Stimulated activated naive CD8-positive, alpha-beta T cell treated with anti-CD3 and anti-CD28 coated beads, Interleukin-15, Interleukin-2, amounts not matched to agents 100 ng/mL and 50 ng/mL, for 24 hours (primary cell): ENCODE measurements around the gene GRK2.

Experiments
- H3K27ac Mint-ChIP-seq: one replicate; pipeline ENCODE4 v1.8.0; 2021; ENCODE audit warnings: mild to moderate bottlenecking, mixed read lengths
- H3K27me3 Mint-ChIP-seq: one replicate; pipeline ENCODE4 v1.8.0; 2021; ENCODE audit warnings: mixed read lengths
- H3K36me3 Mint-ChIP-seq: one replicate; pipeline ENCODE4 v1.8.0; 2021; ENCODE audit warnings: low read depth, mixed read lengths
- H3K4me1 Mint-ChIP-seq: one replicate; pipeline ENCODE4 v1.8.0; 2021; ENCODE audit warnings: low read depth, mixed read lengths
- H3K4me3 Mint-ChIP-seq: one replicate; pipeline ENCODE4 v1.8.0; 2021; ENCODE audit warnings: mild to moderate bottlenecking, mixed read lengths
- H3K9me3 Mint-ChIP-seq: one replicate; pipeline ENCODE4 v1.8.0; 2021; ENCODE audit warnings: mixed read lengths

Gene GRK2

DNA sequence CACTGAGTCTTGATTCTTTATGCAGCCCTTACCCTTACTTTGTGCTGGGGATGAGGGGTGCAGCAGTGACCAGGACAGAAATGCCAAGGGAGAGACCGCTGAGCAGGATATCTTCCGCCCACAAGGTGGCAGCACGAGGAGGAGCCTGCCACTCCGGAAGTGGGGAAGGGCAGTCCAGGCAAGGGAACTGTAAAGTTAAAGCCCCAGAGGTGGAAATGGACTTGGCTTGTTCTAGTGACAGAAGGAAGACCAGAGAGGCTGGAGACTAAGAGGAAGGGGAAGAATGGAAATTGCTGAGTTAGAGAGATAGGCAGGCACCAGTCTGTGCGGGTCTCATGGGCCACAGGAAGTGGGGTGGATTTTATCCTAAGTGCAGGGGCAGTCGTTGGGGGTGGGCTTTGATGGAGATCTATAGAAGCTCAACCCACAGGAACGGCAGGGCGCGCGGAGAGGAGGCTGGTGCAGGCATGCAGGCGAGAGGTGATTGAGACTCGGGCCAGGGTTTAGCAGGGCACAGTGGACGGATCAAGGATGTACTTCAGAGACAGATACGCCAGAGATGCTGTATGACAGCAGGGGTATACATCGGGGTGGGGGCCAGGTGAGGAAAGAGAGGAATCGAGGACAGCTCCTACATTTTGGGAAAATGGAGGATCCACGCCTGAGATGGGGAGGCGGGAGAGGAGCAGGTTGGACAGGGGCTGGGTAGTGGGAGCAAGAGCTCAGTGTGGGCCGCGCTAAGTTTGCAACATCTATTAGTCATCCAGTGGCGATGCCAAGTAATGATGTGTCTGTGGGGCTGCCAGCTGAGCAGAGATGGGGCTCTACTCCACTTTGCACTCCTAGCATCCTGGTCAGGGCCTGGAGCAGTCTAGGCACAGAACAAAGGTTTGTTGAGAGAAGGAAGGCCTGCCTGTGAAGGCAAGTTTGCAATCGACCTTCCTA, 3.3 kb upstream of the GRK2 start:
- H3K36me3 Mint-ChIP-seq = peaks cover 14% of the 10 kb centered on the region
- H3K4me1 Mint-ChIP-seq = peaks cover 57% of the 10 kb centered on the region
- peak overlapping the region; percentile 82 for H3K27ac Mint-ChIP-seq
- no peaks in the 10 kb centered on the region for H3K9me3 Mint-ChIP-seq
- no peaks in the 10 kb centered on the region for H3K27me3 Mint-ChIP-seq
- peak overlapping the region; percentile 62 for H3K4me3 Mint-ChIP-seq

GRCh38 chr11:67264260-67264659, 2.0 kb upstream of the GRK2 start:
- H3K4me3 Mint-ChIP-seq = peak overlapping the region; percentile 56
- H3K36me3 Mint-ChIP-seq = peaks cover 20% of the 10 kb centered on the region
- peak overlapping the region; percentile 89 for H3K27ac Mint-ChIP-seq
- H3K9me3 Mint-ChIP-seq = no peaks in the 10 kb centered on the region
- H3K27me3 Mint-ChIP-seq = no peaks in the 10 kb centered on the region
- H3K4me1 Mint-ChIP-seq = peaks cover 63% of the 10 kb centered on the region

- Mint-ChIP-seq H3K9me3 (no peaks in the 10 kb centered on the region), H3K4me3 (peak overlapping the region; percentile 78), H3K36me3 (peaks cover 28% of the 10 kb centered on the region), H3K27ac (peak overlapping the region; percentile 89), H3K4me1 (peaks cover 71% of the 10 kb centered on the region), H3K27me3 (no peaks in the 10 kb centered on the region)
Measured at GRCh38 chr11:67264877-67265632, 1.2 kb upstream of the GRK2 start.

GRCh38 chr11:67265633-67266448, 432 bp upstream of the GRK2 start:
- no peaks in the 10 kb centered on the region for H3K9me3 Mint-ChIP-seq
- H3K4me3 Mint-ChIP-seq = peak overlapping the region; percentile 78
- peaks cover 79% of the 10 kb centered on the region for H3K4me1 Mint-ChIP-seq
- no peaks in the 10 kb centered on the region for H3K27me3 Mint-ChIP-seq
- H3K36me3 Mint-ChIP-seq = peaks cover 36% of the 10 kb centered on the region
- H3K27ac Mint-ChIP-seq = peak overlapping the region; percentile 89

- Mint-ChIP-seq H3K4me3 (peak overlapping the region; percentile 98), H3K36me3 (peaks cover 38% of the 10 kb centered on the region), H3K27me3 (no peaks in the 10 kb centered on the region)
Measured at GRCh38 chr11:67267188-67268080, 1.2 kb downstream of the GRK2 start.

GRCh38 chr11:67268081-67268961, 2.0 kb downstream of the GRK2 start:
- no peaks in the 10 kb centered on the region for H3K9me3 Mint-ChIP-seq

More at GRCh38 chr11:67267188-67268080, 1.2 kb downstream of the GRK2 start:
- peaks cover 84% of the 10 kb centered on the region for H3K4me1 Mint-ChIP-seq
- peak overlapping the region; percentile 99 for H3K27ac Mint-ChIP-seq
- no peaks in the 10 kb centered on the region for H3K9me3 Mint-ChIP-seq

DNA sequence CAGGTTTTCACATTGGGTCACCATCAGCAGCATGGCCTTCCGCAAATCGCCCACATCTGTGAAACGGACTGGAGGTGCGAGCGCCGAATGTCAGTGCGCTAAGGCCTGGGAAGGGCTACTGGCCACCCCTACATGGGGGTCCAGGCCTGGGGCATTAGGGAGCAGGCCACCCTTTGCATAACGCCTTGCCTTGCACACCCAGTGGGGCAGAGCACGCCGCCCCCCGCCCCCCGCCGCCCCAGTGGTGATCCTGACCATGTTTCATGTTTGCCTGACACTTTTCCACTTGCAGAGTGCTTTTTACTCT, 2.6 kb downstream of the GRK2 start:
- Mint-ChIP-seq H3K4me1 (peaks cover 84% of the 10 kb centered on the region), H3K36me3 (peaks cover 38% of the 10 kb centered on the region), H3K4me3 (peak overlapping the region; percentile 98), H3K9me3 (no peaks in the 10 kb centered on the region), H3K27ac (peak overlapping the region; percentile 100), H3K27me3 (no peaks in the 10 kb centered on the region)

More at GRCh38 chr11:67268081-67268961, 2.0 kb downstream of the GRK2 start:
- Mint-ChIP-seq H3K36me3 (peaks cover 38% of the 10 kb centered on the region), H3K27me3 (no peaks in the 10 kb centered on the region), H3K4me1 (peaks cover 84% of the 10 kb centered on the region), H3K27ac (peak overlapping the region; percentile 99), H3K4me3 (peak overlapping the region; percentile 98)

- peak overlapping the region; percentile 100 for H3K27ac Mint-ChIP-seq
- no peaks in the 10 kb centered on the region for H3K9me3 Mint-ChIP-seq
- H3K4me3 Mint-ChIP-seq = peak overlapping the region; percentile 98
- H3K36me3 Mint-ChIP-seq = peaks cover 42% of the 10 kb centered on the region
- H3K27me3 Mint-ChIP-seq = no peaks in the 10 kb centered on the region
- peaks cover 84% of the 10 kb centered on the region for H3K4me1 Mint-ChIP-seq
Measured at GRCh38 chr11:67269401-67270255, 3.4 kb downstream of the GRK2 start.

GRCh38 chr11:67270256-67271204, 4.3 kb downstream of the GRK2 start:
- no peaks in the 10 kb centered on the region for H3K9me3 Mint-ChIP-seq
- peak overlapping the region; percentile 100 for H3K27ac Mint-ChIP-seq
- peaks cover 43% of the 10 kb centered on the region for H3K36me3 Mint-ChIP-seq
- no peaks in the 10 kb centered on the region for H3K27me3 Mint-ChIP-seq
- H3K4me1 Mint-ChIP-seq = peaks cover 84% of the 10 kb centered on the region
- H3K4me3 Mint-ChIP-seq = peak overlapping the region; percentile 98

- H3K36me3 Mint-ChIP-seq = peaks cover 43% of the 10 kb centered on the region
- no peaks in the 10 kb centered on the region for H3K9me3 Mint-ChIP-seq
- H3K27me3 Mint-ChIP-seq = no peaks in the 10 kb centered on the region
- peak overlapping the region; percentile 98 for H3K4me3 Mint-ChIP-seq
- peaks cover 84% of the 10 kb centered on the region for H3K4me1 Mint-ChIP-seq
- H3K27ac Mint-ChIP-seq = peak overlapping the region; percentile 100
Measured at GRCh38 chr11:67271205-67271540, 4.9 kb downstream of the GRK2 start.

DNA sequence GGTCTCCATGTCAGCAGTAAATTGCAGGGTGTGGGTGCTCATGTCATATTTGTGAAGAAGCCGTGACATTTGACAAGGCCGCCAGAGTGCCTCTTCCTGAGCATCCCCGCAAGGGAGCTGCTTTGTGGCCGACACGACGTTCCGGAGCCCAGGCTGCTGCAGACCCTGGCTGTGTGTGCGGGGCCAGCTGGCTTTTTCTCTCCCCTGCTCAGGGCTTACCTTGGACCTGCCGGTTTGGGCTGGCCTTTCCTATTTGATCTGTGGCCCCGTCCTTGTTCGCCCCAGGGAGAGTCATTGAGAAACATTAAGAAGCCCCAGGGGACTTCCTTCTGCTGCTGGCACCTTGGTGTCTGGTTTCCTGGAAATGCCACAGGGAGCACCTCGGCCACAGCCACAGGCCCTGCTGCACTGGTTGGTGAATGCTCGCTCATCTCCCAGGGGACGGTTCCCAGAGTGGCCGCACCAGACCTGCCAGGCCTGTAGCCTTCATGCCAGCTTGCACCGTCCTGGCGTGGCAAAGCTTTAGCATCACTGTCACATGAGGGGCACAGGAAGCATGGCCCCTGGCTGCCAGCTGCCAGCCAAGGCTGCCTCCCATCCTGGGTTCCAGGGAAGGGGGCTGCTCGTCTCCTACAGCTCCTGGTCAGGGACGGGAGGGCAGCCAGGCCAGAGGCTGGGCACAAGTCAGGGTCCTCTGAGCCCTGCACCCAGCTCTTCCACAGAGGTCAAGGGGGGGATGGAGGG, 5.4 kb downstream of the GRK2 start:
- Mint-ChIP-seq H3K27ac (peak overlapping the region; percentile 100), H3K4me1 (peaks cover 90% of the 10 kb centered on the region), H3K27me3 (no peaks in the 10 kb centered on the region), H3K36me3 (peaks cover 47% of the 10 kb centered on the region), H3K9me3 (no peaks in the 10 kb centered on the region), H3K4me3 (peak overlapping the region; percentile 98)
